HG02763 (cell line): ENCODE results near the gene TFDP3.

Experiments used
- ATAC-seq: cut with Tn5 transposase; IDR thresholded peaks from one replicate; pipeline ENCODE4 v1.9.1; 2021; ENCODE audit warnings: mild to moderate bottlenecking, moderate library complexity; ENCODE audit not compliant: unreplicated experiment

The TFDP3 gene, protein sequence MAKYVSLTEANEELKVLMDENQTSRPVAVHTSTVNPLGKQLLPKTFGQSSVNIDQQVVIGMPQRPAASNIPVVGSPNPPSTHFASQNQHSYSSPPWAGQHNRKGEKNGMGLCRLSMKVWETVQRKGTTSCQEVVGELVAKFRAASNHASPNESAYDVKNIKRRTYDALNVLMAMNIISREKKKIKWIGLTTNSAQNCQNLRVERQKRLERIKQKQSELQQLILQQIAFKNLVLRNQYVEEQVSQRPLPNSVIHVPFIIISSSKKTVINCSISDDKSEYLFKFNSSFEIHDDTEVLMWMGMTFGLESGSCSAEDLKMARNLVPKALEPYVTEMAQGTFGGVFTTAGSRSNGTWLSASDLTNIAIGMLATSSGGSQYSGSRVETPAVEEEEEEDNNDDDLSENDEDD

DNA sequence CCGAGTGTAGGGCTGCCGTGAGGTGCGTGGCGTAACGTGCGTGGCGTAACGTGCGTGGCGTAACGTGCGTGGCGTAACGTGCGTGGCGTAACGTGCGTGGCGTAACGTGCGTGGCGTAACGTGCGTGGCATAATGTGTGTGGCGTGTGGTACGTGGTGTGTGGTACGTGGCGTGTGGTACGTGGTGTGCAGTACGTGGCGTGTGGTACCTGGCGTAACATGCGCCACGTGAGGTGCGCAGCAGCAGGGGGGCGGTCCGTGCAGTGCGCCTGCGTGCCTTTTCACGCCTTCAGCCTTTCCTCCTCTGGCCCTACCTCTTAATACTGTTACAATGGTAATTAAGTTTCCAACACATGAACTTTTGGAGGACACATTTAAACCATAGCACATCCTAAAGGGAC is at the start of gene TFDP3:
TFDP3 (minus strand) TSS at position 26 of the 400 bp plus-strand sequence. CDS start 95 bp downstream, outside the sequence.
- no peak for ATAC-seq

DNA sequence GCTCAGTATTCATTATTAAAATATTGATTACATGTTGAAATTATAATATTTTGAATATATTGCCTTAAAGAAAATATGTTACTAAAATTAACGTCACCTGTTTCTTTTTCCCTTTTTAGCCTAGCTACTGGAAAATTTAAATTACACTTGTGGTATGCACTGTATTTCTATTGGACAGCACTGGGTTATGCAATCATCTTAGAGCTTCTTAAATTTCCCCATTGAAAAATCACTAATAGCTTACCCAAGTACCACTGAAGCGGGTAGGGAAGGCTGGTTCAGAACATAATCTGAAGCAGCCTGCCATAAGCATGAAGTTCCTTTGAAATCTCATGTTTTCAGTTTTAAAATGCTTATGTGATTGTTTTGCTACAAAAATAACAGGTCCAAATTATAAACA is 49.5 kb upstream of the TFDP3 start:
- ATAC-seq, result no peak

DNA sequence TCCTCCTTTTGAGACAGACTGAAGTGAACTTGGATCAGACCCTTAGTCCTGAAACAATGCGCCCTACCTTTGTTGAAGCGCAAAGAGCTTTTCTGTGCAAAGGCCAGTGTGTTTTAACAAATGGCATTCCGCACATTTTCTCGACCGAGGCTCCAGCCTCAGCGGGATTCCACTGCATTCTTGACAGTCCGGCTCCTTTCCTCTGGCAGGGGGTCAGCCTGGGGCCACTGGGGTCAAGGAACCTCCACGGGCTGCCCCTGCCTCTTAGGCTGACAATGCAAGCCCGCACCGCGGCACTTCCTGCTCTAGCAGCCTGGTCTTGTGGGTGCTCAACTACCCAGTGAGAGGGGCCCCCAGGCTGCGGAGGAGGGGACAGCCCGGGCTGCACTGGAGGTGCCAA is 47.2 kb upstream of the TFDP3 start:
- ATAC-seq, result no peak

DNA sequence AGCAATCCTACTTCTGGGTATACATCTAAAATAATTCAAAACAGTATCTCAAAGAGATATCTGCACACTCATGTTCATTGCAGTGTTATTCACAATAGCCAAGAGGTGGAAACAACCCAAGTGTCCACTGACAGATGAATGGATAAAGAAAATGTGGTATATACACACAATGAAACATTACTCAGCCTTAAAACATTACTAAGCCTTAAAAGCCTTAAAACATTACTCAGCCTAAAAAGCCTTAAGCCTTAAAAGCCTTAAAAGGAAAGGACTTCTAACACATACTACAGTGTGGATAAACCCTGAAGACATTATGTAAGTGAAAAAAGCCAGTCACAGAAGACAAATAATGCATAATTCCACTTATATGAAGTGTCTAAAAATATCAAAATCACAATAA is 40.3 kb upstream of the TFDP3 start:
- ATAC-seq, result no peak

GRCh38 chrX:133254666-133255065 is 36.5 kb upstream of the TFDP3 start:
- no peak for ATAC-seq

DNA sequence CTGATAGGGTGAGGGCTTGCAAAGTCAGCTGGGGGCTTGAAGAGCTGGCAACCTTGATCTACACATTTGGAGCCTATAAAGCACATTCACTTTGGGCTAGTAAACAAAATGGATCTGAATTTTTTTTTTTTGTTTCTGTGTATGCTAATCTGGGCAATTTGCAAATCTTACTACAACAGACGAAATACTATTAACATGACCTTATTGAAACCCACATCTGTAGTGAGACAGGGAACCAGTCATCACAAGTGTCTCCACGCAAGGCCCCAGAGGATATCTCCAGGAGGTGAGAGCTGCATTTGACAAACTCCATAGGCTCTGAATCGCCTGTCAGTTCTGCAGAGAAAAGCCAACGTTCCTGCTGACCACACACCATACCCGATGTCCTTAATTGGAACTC is 33.0 kb upstream of the TFDP3 start:
- no peak for ATAC-seq

GRCh38 chrX:133250184-133251100 is 32.3 kb upstream of the TFDP3 start:
- ATAC-seq, result no peak

GRCh38 chrX:133249266-133250058 is 31.3 kb upstream of the TFDP3 start:
- no peak for ATAC-seq

DNA sequence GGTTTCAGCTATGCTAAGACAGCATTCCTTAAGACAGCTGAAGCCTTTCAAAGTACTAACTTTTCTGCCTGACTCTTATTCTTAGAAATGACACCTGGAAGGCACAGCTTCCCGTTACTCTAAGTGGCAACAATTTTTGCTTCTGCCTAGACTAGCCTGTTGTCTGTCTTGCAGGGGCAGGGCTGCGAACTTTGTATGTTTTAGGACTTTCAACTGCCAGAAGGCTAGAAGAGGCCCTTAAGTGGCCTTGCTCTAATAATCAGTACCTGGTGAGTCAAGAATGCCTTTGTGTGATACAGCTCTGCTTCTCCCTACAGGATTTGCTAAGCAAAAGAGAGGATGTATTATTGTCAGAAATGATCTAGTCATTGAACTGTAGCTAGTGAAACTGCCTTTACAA is 30.0 kb upstream of the TFDP3 start:
- ATAC-seq, result no peak

DNA sequence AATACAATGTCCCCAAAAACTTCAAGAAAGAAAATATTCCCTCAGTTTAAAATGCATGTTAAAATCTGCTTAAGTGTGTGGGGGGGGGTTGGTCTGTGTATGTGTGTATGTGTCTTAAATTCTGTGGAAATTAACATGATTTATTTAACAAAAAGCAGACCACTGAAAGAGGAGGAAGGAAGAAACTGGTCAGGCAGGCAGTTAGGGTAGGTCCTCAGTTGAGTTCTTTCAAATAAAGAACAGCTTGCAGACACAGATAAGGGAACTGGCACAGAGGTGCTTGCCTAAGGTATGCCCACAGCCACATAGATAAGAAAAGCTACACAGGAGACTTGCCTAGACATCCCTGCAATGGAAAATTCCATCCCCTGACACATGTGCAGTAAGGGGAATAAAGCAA is 28.8 kb upstream of the TFDP3 start:
- no peak for ATAC-seq

GRCh38 chrX:133235830-133236229 is 17.7 kb upstream of the TFDP3 start:
- ATAC-seq, result no peak

DNA sequence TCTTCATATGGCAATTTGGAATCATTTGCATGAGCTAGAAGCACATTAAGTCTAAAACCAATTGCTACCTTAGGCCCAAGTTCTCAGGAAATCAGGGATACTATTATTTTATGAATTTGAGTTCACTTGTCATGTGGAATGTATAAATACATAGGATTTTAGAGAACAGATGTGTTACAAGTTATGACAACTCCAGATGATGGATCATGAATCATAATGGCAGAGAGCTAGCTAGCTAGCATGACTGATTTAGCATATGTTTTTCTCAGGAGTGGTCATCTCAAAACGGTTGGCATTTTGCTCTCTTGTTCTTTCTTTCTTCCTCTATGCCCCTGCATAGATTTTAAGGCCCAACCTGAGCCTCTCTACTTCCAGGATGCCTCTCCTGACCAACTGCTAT is 14.2 kb upstream of the TFDP3 start:
- no peak for ATAC-seq

DNA sequence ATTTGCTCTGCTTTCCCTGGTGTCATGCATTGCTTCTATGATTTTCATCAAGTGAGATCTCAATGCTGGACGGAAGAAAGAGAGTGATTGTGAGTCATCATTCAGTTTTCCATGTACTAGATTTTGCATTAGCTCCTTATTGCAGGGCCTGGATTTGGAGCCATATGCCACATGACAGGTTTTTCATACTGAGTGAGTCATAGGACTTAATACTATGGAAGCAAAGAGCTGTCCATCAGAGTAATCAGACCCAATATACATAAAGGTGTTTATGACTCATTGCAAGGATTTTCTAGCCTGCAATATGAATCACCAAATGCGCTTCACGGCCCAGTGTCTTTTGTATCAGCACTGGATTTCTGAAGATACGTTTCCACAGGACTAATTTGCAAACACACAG is 11.2 kb upstream of the TFDP3 start:
- no peak for ATAC-seq

- no peak for ATAC-seq
Measured at GRCh38 chrX:133215747-133216146, 2.4 kb downstream of the TFDP3 start.

DNA sequence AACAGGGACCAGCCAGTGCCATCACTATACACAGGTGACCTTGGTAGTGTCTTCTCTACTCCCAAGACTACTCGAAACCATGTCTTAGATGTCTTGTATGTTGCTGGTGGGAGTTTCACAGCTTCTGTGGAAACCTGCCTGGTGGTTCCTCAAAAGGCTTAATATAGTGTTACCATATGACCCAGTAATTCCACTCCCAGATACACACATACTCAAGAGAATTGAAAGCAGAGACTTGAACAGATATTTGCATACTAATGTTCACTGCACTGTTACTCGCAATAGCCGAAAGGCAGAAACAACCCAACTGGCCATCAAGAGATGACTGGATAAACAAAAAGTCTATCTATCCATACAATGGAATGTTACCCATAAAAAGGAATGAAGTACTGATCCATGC is 3.1 kb downstream of the TFDP3 start:
- peak; percentile 78 for ATAC-seq

DNA sequence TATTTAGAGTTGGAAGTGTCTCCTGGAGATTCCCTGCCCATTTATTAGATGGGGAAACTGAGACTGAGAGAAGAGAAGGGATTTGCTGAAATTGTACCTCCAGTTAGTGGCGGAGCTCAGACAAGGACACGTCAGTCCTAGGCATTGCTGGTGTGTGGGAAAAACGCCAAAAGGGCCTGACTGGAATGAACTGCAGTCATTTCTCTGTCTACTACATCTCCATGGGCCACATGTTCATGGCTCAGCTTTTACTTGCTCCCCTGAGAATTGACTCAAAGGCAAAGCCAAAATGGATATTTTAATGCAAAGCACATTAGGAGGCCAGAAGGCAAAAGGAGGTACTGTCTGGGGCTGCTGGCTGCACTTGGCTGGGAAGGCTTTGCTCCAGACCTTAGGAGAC is 3.9 kb downstream of the TFDP3 start:
- no peak for ATAC-seq

DNA sequence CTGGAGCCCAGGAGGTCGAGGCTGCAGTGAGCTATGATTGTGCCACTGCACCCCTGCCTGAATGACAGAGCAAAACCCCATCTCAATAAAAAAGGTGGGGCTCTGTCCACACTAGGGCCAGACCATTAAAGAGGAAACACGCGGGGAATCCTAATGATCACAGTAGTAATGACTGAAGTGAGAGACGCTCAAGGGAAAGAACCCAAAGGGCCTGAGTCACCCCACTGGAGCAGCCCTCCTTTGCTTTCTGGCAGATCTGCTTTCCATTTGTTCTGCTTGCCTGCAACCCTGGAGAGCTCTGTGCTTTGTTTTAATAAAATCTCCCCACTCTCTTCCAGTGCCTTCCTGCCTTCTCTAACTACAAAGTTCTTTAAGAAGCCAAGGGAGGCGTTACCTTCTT is 5.0 kb downstream of the TFDP3 start:
- ATAC-seq, result no peak

GRCh38 chrX:133207751-133208150 is 10.4 kb downstream of the TFDP3 start:
- no peak for ATAC-seq

GRCh38 chrX:133191739-133192039 is 26.5 kb downstream of the TFDP3 start:
- no peak for ATAC-seq

- ATAC-seq, result no peak
Measured at GRCh38 chrX:133190877-133191738, 27.0 kb downstream of the TFDP3 start.
